Measurements from ENCODE around the gene BET1L. TPM values are rescaled to one million over a fixed set of nuclear protein-coding genes. Genes with fewer than 3 reads are reported as not detected.
"Not testable (repeated sequence)": the region's sequence is repeated elsewhere in the genome, so short reads cannot be mapped to it uniquely, and the experiment has no call there.

Gene BET1L
- total RNA-seq, 5 donors from 2014 or later (not counting 1 experiment from before 2014, with no cell fraction given): 68.4 to 106 (median 102) TPM

DNA sequence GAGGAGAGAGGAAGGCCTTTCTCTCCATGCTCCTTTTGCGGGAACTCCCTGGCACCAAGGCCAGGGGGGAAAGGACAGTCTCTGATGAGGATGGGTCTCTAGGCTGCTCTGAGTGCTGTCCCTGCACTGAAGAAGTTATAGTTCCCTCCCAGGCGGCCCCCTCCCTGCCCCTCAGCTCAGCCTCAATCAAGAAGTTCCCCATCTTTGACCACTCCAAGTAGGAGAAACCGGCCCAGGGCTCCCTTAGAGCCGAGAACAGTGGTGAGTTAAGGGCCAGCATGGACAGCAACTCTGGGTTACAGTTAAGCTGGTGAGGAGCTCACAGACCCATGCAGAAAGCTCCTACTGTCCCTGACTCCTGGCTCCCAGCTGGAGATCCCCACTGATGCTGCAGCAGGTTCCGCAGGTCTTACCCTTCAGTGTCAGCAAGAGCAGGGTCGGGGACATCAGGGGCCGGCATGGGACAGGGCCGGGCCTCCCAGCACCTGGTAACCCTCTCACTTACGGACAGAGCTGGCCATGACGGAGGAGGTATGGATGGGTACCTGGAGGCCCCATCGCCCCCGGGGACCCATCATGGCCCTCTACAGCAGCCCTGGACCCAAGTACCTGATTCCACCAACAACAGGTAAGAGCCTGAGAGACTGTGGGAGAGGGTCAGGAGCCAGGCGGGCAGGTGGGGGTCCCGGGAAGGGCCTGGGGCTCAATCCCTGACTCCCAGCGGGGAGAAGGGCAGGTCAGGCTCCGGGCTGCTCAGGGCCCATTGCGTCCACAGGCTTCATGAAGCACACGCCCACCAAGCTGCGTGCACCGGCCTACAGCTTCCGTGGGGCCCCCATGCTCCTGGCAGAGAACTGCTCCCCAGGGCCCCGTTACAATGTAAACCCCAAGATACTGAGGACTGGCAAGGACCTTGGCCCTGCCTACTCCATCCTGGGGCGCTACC is 10.1 kb downstream of the BET1L start:
- ATAC-seq (replicated peaks in 1 of 4) (no peak), DNase-seq (peak in 3 of 35 experiments; percentile 4 to 20 (median 8))
- Histone ChIP-seq H3K4me3 (ENCODE audit: control insufficient read depth in 1 of 2, extremely low read depth in 1 of 2, low read length in 1 of 2) (no peak overlapping the region), H3K36me3 (ENCODE audit: control insufficient read depth in 2 of 2, extremely low read depth in 1 of 2, insufficient read depth in 1 of 2, low read length in 1 of 2) (peaks cover 0 to 9% of the 10 kb centered on the region in 2 donors), H3K4me1 (ENCODE audit: control insufficient read depth in 1 of 2, extremely low read depth in 1 of 2, insufficient read depth in 2 of 2, low read length in 2 of 2) (peaks cover 4 to 15% of the 10 kb centered on the region in 2 experiments), H3K9me3 (no peaks in the 10 kb centered on the region), H3K27ac (ENCODE audit: low read length) (no peak overlapping the region), H3K27me3 (replicated peaks in 1 of 2; ENCODE audit: control insufficient read depth in 2 of 2, extremely low read depth in 1 of 2, insufficient read depth in 2 of 2, low read length in 1 of 2) (peaks cover 0 to 2% of the 10 kb centered on the region in 2 experiments)
- no peak overlapping the region for H3K4me3 Mint-ChIP-seq
- peaks cover 5% of the 10 kb centered on the region for H3K36me3 Mint-ChIP-seq
- 91% methylated on average over 16 of the region's 23 CpGs for WGBS (ENCODE audit: insufficient coverage)
- H3K27me3 Mint-ChIP-seq: no peaks in the 10 kb centered on the region
- no peaks in the 10 kb centered on the region for H3K9me3 Mint-ChIP-seq
- no peak overlapping the region for H3K27ac Mint-ChIP-seq
- POLR2A ChIA-PET: no interaction called here
- CTCF ChIA-PET: no interaction called here
- peaks cover 12 to 16% (median 12%) of the 10 kb centered on the region in 3 donors for H3K4me1 Mint-ChIP-seq

DNA sequence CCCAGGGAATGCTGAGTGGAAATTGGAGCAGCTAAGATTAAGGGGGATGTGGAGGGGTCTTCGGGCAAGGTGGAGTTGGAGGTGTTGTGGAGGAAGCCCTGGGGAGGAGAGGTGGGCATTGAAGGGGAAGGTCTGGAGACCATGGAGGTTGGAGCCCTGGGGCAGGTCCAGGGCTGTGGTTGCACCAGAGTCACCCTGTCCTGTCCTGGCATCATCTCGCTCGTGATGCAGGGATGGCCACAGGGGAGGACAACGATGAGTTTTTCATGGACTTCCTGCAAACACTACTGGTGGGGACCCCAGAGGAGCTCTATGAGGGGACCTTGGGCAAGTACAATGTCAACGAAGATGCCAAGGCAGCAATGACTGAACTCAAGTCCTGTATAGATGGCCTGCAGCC is 13.7 kb downstream of the BET1L start:
- H3K4me3 Mint-ChIP-seq; H3K36me3 ChIP-seq (ENCODE audit: control insufficient read depth in 2 of 2, extremely low read depth in 1 of 2, insufficient read depth in 1 of 2, low read length in 1 of 2); H3K36me3 Mint-ChIP-seq; CTCF ChIA-PET; H3K27ac Mint-ChIP-seq; H3K9me3 ChIP-seq; H3K27me3 Mint-ChIP-seq; H3K9me3 Mint-ChIP-seq; H3K4me3 ChIP-seq (ENCODE audit: control insufficient read depth in 1 of 2, extremely low read depth in 1 of 2, low read length in 1 of 2); POLR2A ChIA-PET; ATAC-seq (replicated peaks in 1 of 4); H3K27ac ChIP-seq (ENCODE audit: low read length); H3K27me3 ChIP-seq (replicated peaks in 1 of 2; ENCODE audit: control insufficient read depth in 2 of 2, extremely low read depth in 1 of 2, insufficient read depth in 2 of 2, low read length in 1 of 2): not testable (repeated sequence)
- DNase-seq: peak in 4 of 35 experiments; percentile 0 to 23 (median 8)
- 90% methylated on average over 1 of the region's 5 CpGs for WGBS (ENCODE audit: insufficient coverage)
- H3K4me1 ChIP-seq (ENCODE audit: control insufficient read depth in 1 of 2, extremely low read depth in 1 of 2, insufficient read depth in 2 of 2, low read length in 2 of 2): peaks cover 2 to 13% of the 10 kb centered on the region in 2 experiments
- peaks cover 7 to 14% (median 11%) of the 10 kb centered on the region in 3 donors for H3K4me1 Mint-ChIP-seq

DNA sequence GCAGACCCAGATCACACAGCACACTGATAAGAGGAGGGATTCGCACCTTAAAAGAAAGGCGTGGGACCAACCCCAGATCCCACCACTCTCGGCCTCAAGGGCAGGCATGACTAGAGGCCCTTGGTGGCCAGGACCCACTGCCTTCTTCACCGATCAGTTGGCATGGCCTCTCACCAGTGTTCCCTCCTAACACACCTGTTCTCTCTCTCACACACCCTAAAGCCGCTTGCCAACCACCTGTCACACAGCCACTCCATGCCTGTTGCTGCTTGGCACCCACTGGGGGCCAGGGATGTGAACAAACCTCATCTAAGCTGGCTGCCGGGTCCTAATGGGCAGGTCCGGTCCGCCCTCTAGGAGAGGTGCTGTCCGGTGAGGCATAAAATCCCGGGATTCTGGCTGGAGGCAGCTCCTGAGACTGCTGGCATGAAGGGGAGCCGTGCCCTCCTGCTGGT is 14.5 kb downstream of the BET1L start, which contains the start of gene SCGB1C1:
TSS of gene SCGB1C1 (plus strand) at position 405 of the 455 bp plus-strand sequence. CDS start at position 427, 22 bp downstream.
- peaks cover 7 to 14% (median 11%) of the 10 kb centered on the region in 3 donors for H3K4me1 Mint-ChIP-seq
- peaks cover 2 to 13% of the 10 kb centered on the region in 2 experiments for H3K4me1 ChIP-seq (ENCODE audit: control insufficient read depth in 1 of 2, extremely low read depth in 1 of 2, insufficient read depth in 2 of 2, low read length in 2 of 2)
- H3K4me3 ChIP-seq (ENCODE audit: control insufficient read depth in 1 of 2, extremely low read depth in 1 of 2, low read length in 1 of 2); CTCF ChIA-PET; H3K27me3 Mint-ChIP-seq; POLR2A ChIA-PET; H3K36me3 Mint-ChIP-seq; H3K4me3 Mint-ChIP-seq; H3K27me3 ChIP-seq (replicated peaks in 1 of 2; ENCODE audit: control insufficient read depth in 2 of 2, extremely low read depth in 1 of 2, insufficient read depth in 2 of 2, low read length in 1 of 2); H3K9me3 ChIP-seq; ATAC-seq (replicated peaks in 1 of 4); H3K27ac ChIP-seq (ENCODE audit: low read length); H3K9me3 Mint-ChIP-seq; H3K36me3 ChIP-seq (ENCODE audit: control insufficient read depth in 2 of 2, extremely low read depth in 1 of 2, insufficient read depth in 1 of 2, low read length in 1 of 2); DNase-seq: not testable (repeated sequence)
- H3K27ac Mint-ChIP-seq: peak within 1 kb of the TSS; percentile 68 to 69
- WGBS (ENCODE audit: insufficient coverage): no CpG with 5 or more reads among the region's 11 CpGs

DNA sequence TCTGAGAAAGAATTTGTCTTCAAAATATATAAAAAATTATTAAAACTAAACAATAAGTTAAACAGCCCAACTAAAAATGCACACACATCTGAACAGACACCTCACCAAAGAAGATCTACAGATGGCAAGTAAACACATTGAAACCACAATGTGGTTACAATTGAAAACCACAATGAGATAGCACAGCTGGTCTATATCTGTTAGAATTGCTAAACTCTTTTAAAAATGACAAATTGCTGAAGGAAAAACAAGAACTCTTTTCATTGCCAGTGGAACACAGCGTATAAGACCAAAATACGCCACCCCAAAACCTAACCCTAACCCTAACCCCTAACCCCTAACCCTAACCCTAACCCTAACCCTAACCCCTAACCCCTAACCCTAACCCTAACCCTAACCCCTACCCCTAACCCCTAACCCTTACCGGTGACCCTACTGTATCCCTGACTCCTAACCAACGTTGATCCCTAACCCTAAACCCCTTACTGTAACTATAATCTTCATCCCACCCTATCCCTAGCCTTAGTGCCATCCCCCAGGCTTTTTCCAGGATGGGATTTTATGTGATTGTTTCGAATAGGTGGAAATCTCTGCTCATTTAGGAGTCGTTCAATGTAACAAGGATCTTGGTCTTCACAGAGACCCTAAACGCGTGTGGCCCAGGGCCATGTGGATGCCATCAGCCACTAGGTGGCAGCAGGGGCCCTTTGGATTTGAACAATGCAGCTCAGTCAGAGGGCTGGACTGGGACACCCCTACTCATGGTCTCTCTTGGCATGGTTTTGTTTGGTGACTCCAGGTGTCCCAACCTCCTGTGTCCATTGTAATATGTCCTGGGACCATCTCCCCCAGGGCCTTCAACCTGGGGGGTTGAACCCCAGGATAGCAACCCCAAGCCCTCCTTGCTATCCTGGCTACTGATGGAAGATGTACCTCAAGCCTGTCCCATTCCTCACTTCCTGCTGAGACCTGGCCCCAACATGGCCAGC is 15.4 kb downstream of the BET1L start:
- H3K36me3 Mint-ChIP-seq; H3K27ac ChIP-seq (ENCODE audit: low read length); H3K27me3 Mint-ChIP-seq; H3K9me3 ChIP-seq; H3K9me3 Mint-ChIP-seq; H3K4me3 ChIP-seq (ENCODE audit: control insufficient read depth in 1 of 2, extremely low read depth in 1 of 2, low read length in 1 of 2); H3K36me3 ChIP-seq (ENCODE audit: control insufficient read depth in 2 of 2, extremely low read depth in 1 of 2, insufficient read depth in 1 of 2, low read length in 1 of 2); CTCF ChIA-PET; POLR2A ChIA-PET; H3K27me3 ChIP-seq (replicated peaks in 1 of 2; ENCODE audit: control insufficient read depth in 2 of 2, extremely low read depth in 1 of 2, insufficient read depth in 2 of 2, low read length in 1 of 2): not testable (repeated sequence)
- peaks cover 7 to 14% (median 11%) of the 10 kb centered on the region in 3 donors for H3K4me1 Mint-ChIP-seq
- DNase-seq: peak in 20 of 35 experiments; percentile 22 to 71 (median 44)
- peak; percentile 70 to 86 (median 72) for ATAC-seq (replicated peaks in 1 of 4)
- H3K4me3 Mint-ChIP-seq: peak overlapping the region in 1 of 3 donors; percentile 33
- peaks cover 2 to 13% of the 10 kb centered on the region in 2 experiments for H3K4me1 ChIP-seq (ENCODE audit: control insufficient read depth in 1 of 2, extremely low read depth in 1 of 2, insufficient read depth in 2 of 2, low read length in 2 of 2)
- H3K27ac Mint-ChIP-seq: peak overlapping the region; percentile 68 to 91
- no CpG with 5 or more reads among the region's 8 CpGs for WGBS (ENCODE audit: insufficient coverage)

DNA sequence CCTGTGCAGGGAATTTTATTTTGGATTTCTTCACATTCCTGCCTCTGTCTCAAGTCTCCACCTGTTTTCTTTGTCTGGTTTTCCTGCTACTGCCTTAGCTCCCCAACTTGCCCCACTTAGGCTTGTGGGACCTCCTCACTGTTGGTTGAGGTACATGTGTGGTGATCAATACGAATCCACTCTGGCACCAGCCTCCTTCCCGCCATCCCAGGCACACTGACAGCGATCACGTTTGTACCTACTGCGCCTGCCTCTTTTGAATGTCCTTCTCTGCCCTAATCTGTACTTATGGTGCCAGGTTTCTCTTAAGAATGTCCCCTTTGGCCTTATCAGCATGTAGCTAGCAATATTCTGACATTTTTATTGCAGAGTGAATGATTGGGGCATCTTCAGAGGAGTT is 16.7 kb downstream of the BET1L start:
- H3K27me3 ChIP-seq (replicated peaks in 1 of 2; ENCODE audit: control insufficient read depth in 2 of 2, extremely low read depth in 1 of 2, insufficient read depth in 2 of 2, low read length in 1 of 2); H3K9me3 ChIP-seq; H3K4me3 ChIP-seq (ENCODE audit: control insufficient read depth in 1 of 2, extremely low read depth in 1 of 2, low read length in 1 of 2); H3K36me3 ChIP-seq (ENCODE audit: control insufficient read depth in 2 of 2, extremely low read depth in 1 of 2, insufficient read depth in 1 of 2, low read length in 1 of 2); H3K4me3 Mint-ChIP-seq; H3K27me3 Mint-ChIP-seq; H3K9me3 Mint-ChIP-seq; POLR2A ChIA-PET; H3K27ac ChIP-seq (ENCODE audit: low read length); CTCF ChIA-PET; DNase-seq; H3K36me3 Mint-ChIP-seq; ATAC-seq (replicated peaks in 1 of 4); H3K27ac Mint-ChIP-seq: not testable (repeated sequence)
- WGBS (ENCODE audit: insufficient coverage): no CpG with 5 or more reads among the region's 5 CpGs
- peaks cover 7 to 14% (median 11%) of the 10 kb centered on the region in 3 donors for H3K4me1 Mint-ChIP-seq
- H3K4me1 ChIP-seq (ENCODE audit: control insufficient read depth in 1 of 2, extremely low read depth in 1 of 2, insufficient read depth in 2 of 2, low read length in 2 of 2): peaks cover 2 to 13% of the 10 kb centered on the region in 2 experiments

DNA sequence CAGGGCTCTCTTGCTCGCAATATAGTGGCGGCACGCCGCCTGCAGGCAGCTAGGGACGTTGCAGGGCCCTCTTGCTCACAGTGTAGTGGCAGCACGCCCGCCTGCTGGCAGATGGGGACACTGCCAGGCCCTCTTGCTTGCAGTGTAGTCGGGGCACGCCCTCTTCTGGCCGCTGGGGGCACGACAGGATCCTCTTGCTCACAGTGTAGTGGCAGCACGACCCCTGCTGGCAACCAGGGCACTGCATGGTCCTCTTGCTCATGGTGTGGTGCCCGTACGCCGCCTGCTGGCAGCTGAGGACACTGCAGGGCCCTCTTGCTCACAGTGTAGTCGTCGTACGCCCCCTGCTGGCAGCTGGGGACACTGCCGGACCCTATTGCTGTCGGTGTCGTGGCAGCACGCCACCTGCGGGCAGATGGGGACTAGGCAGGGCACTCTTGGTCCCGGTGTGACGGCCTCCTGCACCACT is 17.3 kb downstream of the BET1L start:
- H3K36me3 Mint-ChIP-seq; H3K27me3 Mint-ChIP-seq; H3K9me3 Mint-ChIP-seq; H3K27ac Mint-ChIP-seq; H3K27me3 ChIP-seq (replicated peaks in 1 of 2; ENCODE audit: control insufficient read depth in 2 of 2, extremely low read depth in 1 of 2, insufficient read depth in 2 of 2, low read length in 1 of 2); H3K9me3 ChIP-seq; H3K27ac ChIP-seq (ENCODE audit: low read length); H3K4me3 ChIP-seq (ENCODE audit: control insufficient read depth in 1 of 2, extremely low read depth in 1 of 2, low read length in 1 of 2); POLR2A ChIA-PET; H3K36me3 ChIP-seq (ENCODE audit: control insufficient read depth in 2 of 2, extremely low read depth in 1 of 2, insufficient read depth in 1 of 2, low read length in 1 of 2); CTCF ChIA-PET; H3K4me3 Mint-ChIP-seq: not testable (repeated sequence)
- H3K4me1 ChIP-seq (ENCODE audit: control insufficient read depth in 1 of 2, extremely low read depth in 1 of 2, insufficient read depth in 2 of 2, low read length in 2 of 2): peaks cover 2 to 13% of the 10 kb centered on the region in 2 experiments
- H3K4me1 Mint-ChIP-seq: peaks cover 7 to 14% (median 11%) of the 10 kb centered on the region in 3 donors
- DNase-seq (peak in 21 of 35 experiments; percentile 13 to 63 (median 41)), ATAC-seq (replicated peaks in 1 of 4) (peak; percentile 27 to 60 (median 49))
- 100% methylated on average over 2 of the region's 25 CpGs for WGBS (ENCODE audit: insufficient coverage)

Data from T-cell (primary cell).